Natural killer cell (primary cell): Measurements from ENCODE around the gene CFAP299. TPM values are rescaled to one million over a fixed set of nuclear protein-coding genes. Genes with fewer than 3 reads are reported as not detected.

Source experiments
- ATAC-seq, 3 donors: fragments of 150-1000 bp in 2 of 3; fragments of 200-7000 bp in 1 of 3; cut with Tn5 transposase; 1 replicate in 1 of 3; 2 replicates in 2 of 3; pipeline ENCODE4 v1.10.0; 2021; ENCODE audit warnings: mild to moderate bottlenecking in 2 of 3, moderate library complexity in 2 of 3
- DNase-seq, 2 donors: peaks; one replicate each; pipeline versions ENCODE4 v3.0.0 to v3.0.0-alpha.2; 2013 to 2021; ENCODE audit warnings: mixed read lengths in 1 of 2
- H3K27ac ChIP-seq: one replicate; pipeline ENCODE4 v1.5.1; 2013; ENCODE audit warnings: mild to moderate bottlenecking, low read length
- H3K27me3 ChIP-seq: one replicate; pipeline ENCODE4 v1.6.1; 2013; ENCODE audit warnings: low read length; ENCODE audit not compliant: control insufficient read depth, insufficient read depth
- H3K36me3 ChIP-seq: one replicate; pipeline ENCODE4 v1.6.1; 2013; ENCODE audit warnings: low read length; ENCODE audit not compliant: control insufficient read depth, insufficient read depth
- H3K4me1 ChIP-seq: one replicate; pipeline ENCODE4 v1.6.1; 2013; ENCODE audit warnings: low read length; ENCODE audit not compliant: control insufficient read depth, insufficient read depth
- H3K4me3 ChIP-seq: one replicate; pipeline ENCODE4 v1.5.1; 2013; ENCODE audit warnings: low read length
- H3K9me3 ChIP-seq: one replicate; pipeline ENCODE4 v1.6.1; 2013; ENCODE audit warnings: low read length; ENCODE audit not compliant: control insufficient read depth, insufficient read depth
- H3K27ac Mint-ChIP-seq, 2 donors: one replicate each; pipeline ENCODE4 v1.8.0; 2022; ENCODE audit warnings: mild to moderate bottlenecking in 2 of 2, mixed read lengths in 2 of 2, moderate library complexity in 1 of 2
- H3K27me3 Mint-ChIP-seq, 2 donors: one replicate each; pipeline ENCODE4 v1.8.0; 2022; ENCODE audit warnings: low read depth in 2 of 2, mixed read lengths in 2 of 2
- H3K36me3 Mint-ChIP-seq: one replicate; pipeline ENCODE4 v1.8.0; 2022; ENCODE audit warnings: mixed read lengths
- H3K4me1 Mint-ChIP-seq, 2 donors: one replicate each; pipeline ENCODE4 v1.8.0; 2022; ENCODE audit warnings: mixed read lengths in 2 of 2
- H3K4me3 Mint-ChIP-seq: one replicate; pipeline ENCODE4 v1.8.0; 2022; ENCODE audit warnings: mild to moderate bottlenecking, moderate library complexity, mixed read lengths
- H3K9me3 Mint-ChIP-seq, 2 donors: one replicate each; pipeline ENCODE4 v1.8.0; 2022; ENCODE audit warnings: mixed read lengths in 2 of 2
- CTCF ChIP-seq: fragments of 200-600 bp; IDR thresholded peaks from one replicate; pipeline ENCODE4 v1.8.0; 2022; ENCODE audit warnings: antibody characterized with exemption
- WGBS: methylation state at CpG from one replicate; pipeline ENCODE4 v1.1.7; 2013; ENCODE audit warnings: missing lambda C conversion rate; ENCODE audit not compliant: insufficient coverage; 5-methylcytosine and 5-hydroxymethylcytosine counted together
- intact Hi-C: fragments of 100-400 bp; cut with micrococcal nuclease; formaldehyde crosslinking; loops from one replicate; pipeline ENCODE4 v1.14.2; 2022
- total RNA-seq, 4 donors: library from RNA; stranded (reverse); fragments of 120-200 nt in 1 of 4; gene quantifications; one replicate each; pipeline versions ENCODE4 v1.2.3 to v1.2.4, GENCODE V29; 2013 to 2022

Gene CFAP299
- total RNA-seq, 3 donors from 2014 or later (not counting 1 experiment from before 2014, with no cell fraction given) = not detected

- no peak overlapping the region for H3K4me3 Mint-ChIP-seq
- 76% methylated on average over 3 of the region's 3 CpGs for WGBS
- intact Hi-C loops = no loop called here
- DNase-seq (no peak), ATAC-seq (no peak)
- no peak for TF ChIP-seq CTCF
- Histone ChIP-seq H3K9me3 (peaks cover 3% of the 10 kb centered on the region), H3K4me3 (no peak overlapping the region), H3K27me3 (no peaks in the 10 kb centered on the region), H3K4me1 (peaks cover 3% of the 10 kb centered on the region), H3K36me3 (no peaks in the 10 kb centered on the region), H3K27ac (no peak overlapping the region)
- H3K36me3 Mint-ChIP-seq = no peaks in the 10 kb centered on the region
- peaks cover 4 to 24% of the 10 kb centered on the region in 2 donors for H3K4me1 Mint-ChIP-seq
- peaks cover 0 to 5% of the 10 kb centered on the region in 2 donors for H3K27me3 Mint-ChIP-seq
- no peak overlapping the region for H3K27ac Mint-ChIP-seq
- H3K9me3 Mint-ChIP-seq = peaks cover 0 to 10% of the 10 kb centered on the region in 2 donors
Observed at GRCh38 chr4:80370635-80371034, 35.1 kb downstream of the CFAP299 start.

GRCh38 chr4:80371046-80371445, 35.5 kb downstream of the CFAP299 start:
- Histone ChIP-seq H3K9me3 (peaks cover 3% of the 10 kb centered on the region), H3K4me1 (peaks cover 3% of the 10 kb centered on the region), H3K4me3 (no peak overlapping the region), H3K36me3 (no peaks in the 10 kb centered on the region), H3K27me3 (no peaks in the 10 kb centered on the region), H3K27ac (no peak overlapping the region)
- Mint-ChIP-seq H3K4me1 (peaks cover 2 to 22% of the 10 kb centered on the region in 2 donors), H3K27ac (no peak overlapping the region), H3K36me3 (no peaks in the 10 kb centered on the region), H3K27me3 (peaks cover 0 to 2% of the 10 kb centered on the region in 2 donors), H3K4me3 (no peak overlapping the region), H3K9me3 (peaks cover 0 to 10% of the 10 kb centered on the region in 2 donors)
- no peak for TF ChIP-seq CTCF
- intact Hi-C loops = no loop called here
- no peak for DNase-seq
- ATAC-seq = no peak
- WGBS = 83% methylated on average over 2 of the region's 2 CpGs

DNA sequence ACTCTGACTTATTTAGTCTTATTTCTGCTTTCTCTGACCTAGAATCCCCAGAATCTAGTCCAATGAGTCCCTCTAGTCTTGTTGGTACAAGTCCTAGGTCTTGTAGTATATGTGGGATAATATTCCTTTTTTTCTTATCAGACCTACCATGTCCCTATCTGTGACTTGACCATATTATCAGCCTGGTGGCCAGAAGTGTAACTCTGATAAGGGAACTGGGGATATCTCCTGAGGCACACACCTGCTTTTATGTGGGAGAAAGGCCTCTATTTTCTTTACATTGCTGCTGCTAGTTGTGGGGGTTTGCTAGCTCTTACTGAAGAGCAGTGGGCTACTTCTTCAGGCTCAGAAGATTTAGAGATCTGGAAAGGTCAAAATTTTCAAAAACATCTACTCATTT, 38.6 kb downstream of the CFAP299 start:
- Mint-ChIP-seq H3K27ac (no peak overlapping the region), H3K36me3 (no peaks in the 10 kb centered on the region), H3K4me3 (no peak overlapping the region), H3K9me3 (peaks cover 0 to 10% of the 10 kb centered on the region in 2 donors), H3K27me3 (no peaks in the 10 kb centered on the region), H3K4me1 (peaks cover 0 to 19% of the 10 kb centered on the region in 2 donors)
- intact Hi-C loops = no loop called here
- peaks cover 3% of the 10 kb centered on the region for H3K9me3 ChIP-seq
- ATAC-seq = no peak
- no peaks in the 10 kb centered on the region for H3K27me3 ChIP-seq
- no peak overlapping the region for H3K27ac ChIP-seq
- DNase-seq = no peak
- peaks cover 3% of the 10 kb centered on the region for H3K4me1 ChIP-seq
- no peak for TF ChIP-seq CTCF
- H3K36me3 ChIP-seq = no peaks in the 10 kb centered on the region
- H3K4me3 ChIP-seq = no peak overlapping the region

DNA sequence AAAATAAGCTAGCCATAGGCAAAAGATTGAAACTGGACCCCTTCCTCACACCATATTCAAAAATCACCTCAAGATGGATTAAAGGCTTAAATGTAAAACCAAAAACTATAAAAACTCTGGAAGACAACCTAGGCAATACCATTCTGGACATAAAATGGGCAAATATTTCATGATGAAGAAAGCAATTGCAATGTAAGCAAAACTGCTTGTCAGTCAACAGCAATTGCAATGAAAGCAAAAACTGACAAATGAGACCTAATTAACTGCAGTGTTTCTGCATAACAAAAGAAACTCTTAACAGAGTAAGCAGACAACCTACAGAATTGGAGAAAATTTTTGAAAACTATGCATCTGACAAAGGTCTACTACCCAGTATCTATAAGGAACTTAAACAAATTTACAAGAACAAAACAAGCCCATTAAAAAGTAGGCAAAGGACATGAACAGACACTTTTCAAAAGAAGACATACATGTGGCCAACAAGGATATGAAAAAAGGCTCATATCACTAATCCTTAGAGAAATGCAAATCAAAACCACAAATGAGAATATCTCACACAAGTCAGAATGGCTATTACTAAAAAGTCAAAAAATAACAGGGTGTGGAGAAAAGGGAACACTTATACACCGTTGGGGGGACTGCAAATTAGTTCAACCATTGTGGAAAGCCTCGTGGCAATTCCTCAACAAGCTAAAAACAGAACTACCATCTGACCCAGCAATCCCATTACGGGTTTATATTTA, 46.7 kb downstream of the CFAP299 start:
- TF ChIP-seq CTCF = no peak

More for the DNA sequence above, 46.7 kb downstream of the CFAP299 start:
- peaks cover 5 to 9% of the 10 kb centered on the region in 2 donors for H3K27me3 Mint-ChIP-seq
- 60% methylated on average over 3 of the region's 3 CpGs for WGBS
- H3K27me3 ChIP-seq = no peaks in the 10 kb centered on the region
- ATAC-seq (no peak), DNase-seq (no peak)
- intact Hi-C loops = no loop called here
- H3K4me3 ChIP-seq = no peak overlapping the region
- no peaks in the 10 kb centered on the region for H3K4me1 Mint-ChIP-seq
- no peaks in the 10 kb centered on the region for H3K36me3 ChIP-seq
- H3K27ac ChIP-seq = no peak overlapping the region
- H3K4me3 Mint-ChIP-seq = no peak overlapping the region
- H3K9me3 ChIP-seq = no peaks in the 10 kb centered on the region
- H3K27ac Mint-ChIP-seq = no peak overlapping the region
- peaks cover 6% of the 10 kb centered on the region for H3K36me3 Mint-ChIP-seq
- peaks cover 0 to 2% of the 10 kb centered on the region in 2 donors for H3K9me3 Mint-ChIP-seq
- H3K4me1 ChIP-seq = no peaks in the 10 kb centered on the region
